H1 (cell line): ENCODE data around the gene TDRD9. TPM values are rescaled to one million over a fixed set of nuclear protein-coding genes. Genes with fewer than 3 reads are reported as not detected.

Experiments used
- ASH2L ChIP-seq: fragments of 200-600, 300-600 bp; sonication (generic); IDR thresholded peaks from one replicate; pipeline ENCODE4 v1.7.1; 2017; ENCODE audit warnings: low read length
- CTBP2 ChIP-seq: IDR thresholded peaks from 2 replicates; pipeline ENCODE4 v1.7.0; 2011; ENCODE audit warnings: borderline replicate concordance, mild to moderate bottlenecking, moderate library complexity, mixed read lengths, low read length; ENCODE audit not compliant: insufficient read depth, insufficient read length
- EGR1 ChIP-seq: IDR thresholded peaks from 2 replicates; pipeline ENCODE4 v1.6.1; 2011; ENCODE audit warnings: low read depth, low read length, borderline replicate concordance
- HDAC2 ChIP-seq, 2 experiments: fragments of 300-600 bp in 1 of 2; sonication (generic) in 1 of 2; IDR thresholded peaks; 2 replicates each; pipeline ENCODE4 v1.6.1; 2011 to 2012; ENCODE audit warnings: low read depth in 2 of 2, low read length in 2 of 2, mild to moderate bottlenecking in 2 of 2, moderate library complexity in 2 of 2, borderline replicate concordance in 1 of 2, inconsistent platforms in 1 of 2
- HDAC6 ChIP-seq: IDR thresholded peaks from one replicate; pipeline ENCODE4 v1.7.1; 2012; ENCODE audit warnings: low read depth, mild to moderate bottlenecking, inconsistent platforms, low read length, moderate library complexity
- KDM1A ChIP-seq: fragments of 200-600, 300-600 bp; sonication (generic); IDR thresholded peaks from 2 replicates; pipeline ENCODE4 v1.7.1; 2016; ENCODE audit warnings: mild to moderate bottlenecking, low read length, borderline replicate concordance
- NANOG ChIP-seq: IDR thresholded peaks from 2 replicates; pipeline ENCODE4 v1.6.1; 2011; ENCODE audit warnings: low read length, low read depth, mild to moderate bottlenecking, inconsistent platforms; ENCODE audit not compliant: insufficient read depth, poor library complexity, severe bottlenecking
- SIRT6 ChIP-seq: IDR thresholded peaks from one replicate; pipeline ENCODE4 v1.7.1; 2012; ENCODE audit warnings: low read length, inconsistent platforms
- USF2 ChIP-seq: IDR thresholded peaks from 2 replicates; pipeline ENCODE4 v1.6.1; 2011; ENCODE audit warnings: low read length, improper control_type of control experiment
- YY1 ChIP-seq: IDR thresholded peaks from 2 replicates; pipeline ENCODE4 v1.6.1; 2011; ENCODE audit warnings: low read depth, mild to moderate bottlenecking, low read length
- polyA plus RNA-seq, 7 experiments: library from polyadenylated mRNA; depleted of rRNA in 3 of 7; stranded (reverse) in 5 of 7; unstranded in 2 of 7; fragments of >200 nt in 5 of 7; fragments of 200-250 nt in 2 of 7; gene quantifications; 1 replicate in 5 of 7; 2 replicates in 1 of 7; 4 replicates in 1 of 7; pipeline versions ENCODE4 v1.2.1 to v1.2.3, GENCODE V29; 2011 to 2013; ENCODE audit warnings: missing spikeins in 2 of 7, mixed read lengths in 2 of 7
- total RNA-seq: library from RNA; stranded (reverse); fragmentation: NEBNext Ultra II Directional; extraction: Animal tissue kit (Norgen Biotek cat#: 25700); gene quantifications from 2 replicates; pipeline ENCODE4 v1.2.1, GENCODE V29; 2021

TDRD9 gene
- total and polyA plus RNA-seq, 2 of the 8 experiments (the other 6 are each of a cell fraction or from before 2014, with no cell fraction given), result not detected

GRCh38 chr14:104098272-104099095 is 170.2 kb downstream of the TDRD9 start (continued):
- no peak for TF ChIP-seq USF2
- TF ChIP-seq ASH2L, result no peak
- TF ChIP-seq HDAC2 (IDR thresholded peaks at IDR 0.05; ENCODE audit: borderline replicate concordance in 1 of 2, low read depth in 2 of 2, low read length in 2 of 2), result no peak
- no peak for TF ChIP-seq SIRT6
- TF ChIP-seq YY1, result no peak
- TF ChIP-seq HDAC6, result no peak
- no peak for TF ChIP-seq NANOG
- no peak for TF ChIP-seq KDM1A
- TF ChIP-seq CTBP2, result no peak
- TF ChIP-seq EGR1, result no peak
- TF ChIP-seq, all 59 proteins: peak for 0
